ENCODE results near the gene ESR1.

- TF ChIP-seq EZH2 (IDR thresholded peaks at IDR 0.05; ENCODE audit: insufficient read depth, poor library complexity, severe bottlenecking) (no peak), EZH2phosphoT487 (IDR thresholded peaks at IDR 0.05; ENCODE audit: insufficient read depth, low read depth) (no peak)
Measured at GRCh38 chr6:152135755-152136448, 328.4 kb downstream of the ESR1 start.
